ENCODE results near the gene RHOBTB3.

The RHOBTB3 gene

DNA sequence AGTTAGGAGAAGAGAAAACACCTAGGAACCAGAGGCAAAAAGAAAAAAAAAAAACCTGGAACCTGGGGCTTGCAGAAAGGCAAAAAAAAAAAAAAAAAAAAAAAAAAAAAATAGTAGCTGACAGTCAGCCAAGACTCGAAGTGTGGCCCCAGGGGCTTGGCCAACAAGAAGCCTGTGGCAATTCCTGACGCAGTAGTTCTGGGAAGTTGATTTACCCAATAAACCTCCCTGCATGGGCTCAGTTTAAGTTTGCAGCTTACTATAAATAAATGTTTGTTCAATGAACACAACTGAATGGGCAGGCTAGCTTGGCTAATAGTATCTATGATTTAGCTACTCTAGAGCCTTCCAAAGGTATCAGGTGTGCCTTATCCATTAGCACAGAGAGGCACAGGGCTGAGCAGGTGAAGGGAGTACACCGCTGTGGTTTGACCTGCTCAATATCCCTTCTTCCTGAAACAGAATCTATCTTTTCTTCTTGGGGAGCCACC is 112.6 kb downstream of the RHOBTB3 start:
- no peak for DNase-seq

DNA sequence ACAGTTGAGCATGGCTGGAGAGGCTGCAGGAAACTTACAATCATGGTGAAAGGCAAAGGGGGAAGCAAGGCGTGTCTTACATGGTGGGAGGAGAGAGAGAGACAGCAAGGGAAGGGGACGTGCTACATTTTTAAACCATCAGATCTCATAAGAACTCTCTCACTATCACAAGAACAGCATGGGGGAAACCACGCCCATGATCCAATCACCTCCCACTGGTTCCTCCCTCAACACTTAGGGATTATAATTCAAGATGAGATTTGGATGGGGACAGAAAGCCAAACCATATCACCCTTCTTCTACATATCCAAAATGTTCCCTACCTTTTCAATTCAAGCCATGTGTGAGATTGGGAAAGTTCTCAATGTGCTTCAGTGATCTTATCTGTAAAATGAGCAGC is 114.3 kb downstream of the RHOBTB3 start:
- DNase-seq, result no peak
